Measurements from ENCODE around the gene ADRB2.

DNA sequence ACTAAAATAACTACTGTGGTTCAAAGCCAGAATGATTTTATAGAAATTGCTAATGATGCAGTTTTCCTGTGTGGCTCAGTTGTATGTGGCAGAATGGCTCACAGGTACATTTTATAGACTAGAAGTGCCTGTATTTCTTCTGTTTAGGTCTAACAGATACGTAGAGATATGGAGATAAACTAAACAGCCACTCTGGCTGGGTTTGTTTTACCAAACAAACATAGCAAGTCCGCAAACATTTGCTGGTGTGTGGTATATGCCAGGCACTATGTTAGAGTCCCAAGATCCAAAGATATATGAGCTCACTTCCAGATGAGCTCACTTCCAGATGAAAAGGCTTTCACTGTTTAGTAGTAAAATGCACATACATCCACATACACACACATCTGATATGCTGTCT lies 24.4 kb downstream of the ADRB2 start:
- TF ChIP-seq ZNF7 (CRISPR knock-in tag; IDR thresholded peaks at IDR 0.05): no peak
- TF ChIP-seq, protein P1, sequence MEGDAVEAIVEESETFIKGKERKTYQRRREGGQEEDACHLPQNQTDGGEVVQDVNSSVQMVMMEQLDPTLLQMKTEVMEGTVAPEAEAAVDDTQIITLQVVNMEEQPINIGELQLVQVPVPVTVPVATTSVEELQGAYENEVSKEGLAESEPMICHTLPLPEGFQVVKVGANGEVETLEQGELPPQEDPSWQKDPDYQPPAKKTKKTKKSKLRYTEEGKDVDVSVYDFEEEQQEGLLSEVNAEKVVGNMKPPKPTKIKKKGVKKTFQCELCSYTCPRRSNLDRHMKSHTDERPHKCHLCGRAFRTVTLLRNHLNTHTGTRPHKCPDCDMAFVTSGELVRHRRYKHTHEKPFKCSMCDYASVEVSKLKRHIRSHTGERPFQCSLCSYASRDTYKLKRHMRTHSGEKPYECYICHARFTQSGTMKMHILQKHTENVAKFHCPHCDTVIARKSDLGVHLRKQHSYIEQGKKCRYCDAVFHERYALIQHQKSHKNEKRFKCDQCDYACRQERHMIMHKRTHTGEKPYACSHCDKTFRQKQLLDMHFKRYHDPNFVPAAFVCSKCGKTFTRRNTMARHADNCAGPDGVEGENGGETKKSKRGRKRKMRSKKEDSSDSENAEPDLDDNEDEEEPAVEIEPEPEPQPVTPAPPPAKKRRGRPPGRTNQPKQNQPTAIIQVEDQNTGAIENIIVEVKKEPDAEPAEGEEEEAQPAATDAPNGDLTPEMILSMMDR (CRISPR knock-in tag; IDR thresholded peaks at IDR 0.05): no peak
- no peak for TF ChIP-seq POLR2AphosphoS5 (IDR thresholded peaks at IDR 0.05; ENCODE audit: low read depth, low read length)
- TF ChIP-seq, protein P2, sequence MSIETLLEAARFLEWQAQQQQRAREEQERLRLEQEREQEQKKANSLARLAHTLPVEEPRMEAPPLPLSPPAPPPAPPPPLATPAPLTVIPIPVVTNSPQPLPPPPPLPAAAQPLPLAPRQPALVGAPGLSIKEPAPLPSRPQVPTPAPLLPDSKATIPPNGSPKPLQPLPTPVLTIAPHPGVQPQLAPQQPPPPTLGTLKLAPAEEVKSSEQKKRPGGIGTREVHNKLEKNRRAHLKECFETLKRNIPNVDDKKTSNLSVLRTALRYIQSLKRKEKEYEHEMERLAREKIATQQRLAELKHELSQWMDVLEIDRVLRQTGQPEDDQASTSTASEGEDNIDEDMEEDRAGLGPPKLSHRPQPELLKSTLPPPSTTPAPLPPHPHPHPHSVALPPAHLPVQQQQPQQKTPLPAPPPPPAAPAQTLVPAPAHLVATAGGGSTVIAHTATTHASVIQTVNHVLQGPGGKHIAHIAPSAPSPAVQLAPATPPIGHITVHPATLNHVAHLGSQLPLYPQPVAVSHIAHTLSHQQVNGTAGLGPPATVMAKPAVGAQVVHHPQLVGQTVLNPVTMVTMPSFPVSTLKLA (IDR thresholded peaks at IDR 0.05): no peak
- TF ChIP-seq SAFB2 (CRISPR knock-in tag; IDR thresholded peaks at IDR 0.05; ENCODE audit: borderline replicate concordance, low read depth): no peak
- TF ChIP-seq PHB2 (IDR thresholded peaks at IDR 0.05; ENCODE audit: partially characterized antibody): no peak
- TF ChIP-seq, protein P3, sequence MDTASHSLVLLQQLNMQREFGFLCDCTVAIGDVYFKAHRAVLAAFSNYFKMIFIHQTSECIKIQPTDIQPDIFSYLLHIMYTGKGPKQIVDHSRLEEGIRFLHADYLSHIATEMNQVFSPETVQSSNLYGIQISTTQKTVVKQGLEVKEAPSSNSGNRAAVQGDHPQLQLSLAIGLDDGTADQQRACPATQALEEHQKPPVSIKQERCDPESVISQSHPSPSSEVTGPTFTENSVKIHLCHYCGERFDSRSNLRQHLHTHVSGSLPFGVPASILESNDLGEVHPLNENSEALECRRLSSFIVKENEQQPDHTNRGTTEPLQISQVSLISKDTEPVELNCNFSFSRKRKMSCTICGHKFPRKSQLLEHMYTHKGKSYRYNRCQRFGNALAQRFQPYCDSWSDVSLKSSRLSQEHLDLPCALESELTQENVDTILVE (CRISPR knock-in tag; IDR thresholded peaks at IDR 0.05): no peak
- TF ChIP-seq ZNF335 (CRISPR knock-in tag; IDR thresholded peaks at IDR 0.05): no peak
- TF ChIP-seq, protein P4, sequence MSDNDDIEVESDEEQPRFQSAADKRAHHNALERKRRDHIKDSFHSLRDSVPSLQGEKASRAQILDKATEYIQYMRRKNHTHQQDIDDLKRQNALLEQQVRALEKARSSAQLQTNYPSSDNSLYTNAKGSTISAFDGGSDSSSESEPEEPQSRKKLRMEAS (IDR thresholded peaks at IDR 0.05): no peak
- TF ChIP-seq SMARCE1 (IDR thresholded peaks at IDR 0.05; ENCODE audit: borderline replicate concordance): no peak
- no peak for TF ChIP-seq ZNF768 (CRISPR knock-in tag; IDR thresholded peaks at IDR 0.05)

Measured in HepG2 (cell line).